ENCODE measurements around the gene MESD. TPM values are rescaled to one million over a fixed set of nuclear protein-coding genes. Genes with fewer than 3 reads are reported as not detected.

Gene MESD
- total and polyA plus RNA-seq, 9 of the 15 experiments (the other 6 are each of a cell fraction or from before 2014, with no cell fraction given), result 11.3 to 39.7 (median 22.8) TPM

GRCh38 chr15:81000624-81001151 lies 11.1 kb upstream of the MESD start, which contains the start of gene TLNRD1 (continued):
- TF ChIP-seq ZNF609 (CRISPR knock-in tag; IDR thresholded peaks at IDR 0.05; ENCODE audit: borderline replicate concordance) (no peak), CREB1 (IDR thresholded peaks at IDR 0.05) (peak; percentile 36; the same call in 1 of the 2 replicates), CREB1 (CRISPR knock-in tag; IDR thresholded peaks at IDR 0.05) (peak; percentile 65), ZNF41 (CRISPR knock-in tag; conservative IDR thresholded peaks at IDR 0.05) (no peak), FOXP4 (CRISPR knock-in tag; IDR thresholded peaks at IDR 0.05; ENCODE audit: borderline replicate concordance) (no peak), NR2C1 (IDR thresholded peaks at IDR 0.05) (no peak), NR2C1 (tag; IDR thresholded peaks at IDR 0.05) (no peak), ZNF436 (CRISPR knock-in tag; IDR thresholded peaks at IDR 0.05) (no peak), MEF2D (tag; conservative IDR thresholded peaks at IDR 0.05; ENCODE audit: low read depth) (no peak), PATZ1 (CRISPR knock-in tag; IDR thresholded peaks at IDR 0.05; ENCODE audit: borderline replicate concordance) (no peak), POLR2A (conservative IDR thresholded peaks at IDR 0.05) (peak; percentile 86), ZNF584 (CRISPR knock-in tag; IDR thresholded peaks at IDR 0.05; ENCODE audit: low read depth) (no peak), ESRRA (IDR thresholded peaks at IDR 0.05; ENCODE audit: borderline replicate concordance, low read depth) (no peak), ZNF408 (CRISPR knock-in tag; IDR thresholded peaks at IDR 0.05; ENCODE audit: low read depth) (no peak), MAFK (IDR thresholded peaks at IDR 0.05; ENCODE audit: low read length) (no peak), NONO (IDR thresholded peaks at IDR 0.05; ENCODE audit: low read depth in 2 of 2, low read length in 1 of 2) (peak; percentile 18 to 61; a peak in 2 of 4 replicates), ZNF140 (CRISPR knock-in tag; IDR thresholded peaks at IDR 0.05) (no peak), HDAC6 (IDR thresholded peaks at IDR 0.05; ENCODE audit: low read depth, low read length) (no peak), KAT7 (CRISPR knock-in tag; IDR thresholded peaks at IDR 0.05; ENCODE audit: borderline replicate concordance) (peak; percentile 80; the same call in 1 of the 2 replicates), ELK1 (CRISPR knock-in tag; IDR thresholded peaks at IDR 0.05) (no peak)
